HepG2 (cell line): ENCODE data around the gene PEX11B. TPM values are rescaled to one million over a fixed set of nuclear protein-coding genes. Genes with fewer than 3 reads are reported as not detected.

Experiments used
- AHR ChIP-seq: IDR thresholded peaks from 2 replicates; pipeline ENCODE4 v1.6.1; 2018; ENCODE audit warnings: missing genetic modification reagents, missing compliant biosample characterization
- ARNT2 ChIP-seq: sonication (generic); formaldehyde crosslinking; IDR thresholded peaks from 2 replicates; pipeline ENCODE4 v1.8.0; 2022; ENCODE audit warnings: mild to moderate bottlenecking, low read depth, missing genetic modification reagents, moderate library complexity
- CAMTA2 ChIP-seq: sonication (generic); formaldehyde crosslinking; IDR thresholded peaks from 2 replicates; pipeline ENCODE4 v1.4.0; 2020; ENCODE audit warnings: mild to moderate bottlenecking, missing genetic modification reagents, borderline replicate concordance
- CBX2 ChIP-seq, 2 experiments: fragments of 200-600 bp in 1 of 2; sonication (generic); formaldehyde crosslinking in 1 of 2; IDR thresholded peaks; 2 replicates each; pipeline versions ENCODE4 v1.7.0 to v1.8.1; 2018 to 2022; ENCODE audit warnings: low read depth in 2 of 2, low read length in 1 of 2, mild to moderate bottlenecking in 1 of 2, missing genetic modification reagents in 1 of 2
- FOXP4 ChIP-seq: sonication (generic); formaldehyde crosslinking; IDR thresholded peaks from 2 replicates; pipeline ENCODE4 v1.4.0; 2020; ENCODE audit warnings: missing genetic modification reagents
- HMG20B ChIP-seq: conservative IDR thresholded peaks from 2 replicates; pipeline ENCODE4 v1.6.1; 2016; ENCODE audit warnings: missing genetic modification reagents, missing compliant biosample characterization
- HNRNPK ChIP-seq: fragments of 200-400 bp; formaldehyde crosslinking; IDR thresholded peaks from 2 replicates; pipeline ENCODE4 v1.6.1; 2018; ENCODE audit warnings: low read length, low read depth, moderate library complexity, mild to moderate bottlenecking; ENCODE audit not compliant: poor library complexity, severe bottlenecking
- HNRNPLL ChIP-seq: fragments of 200-400 bp; formaldehyde crosslinking; IDR thresholded peaks from 2 replicates; pipeline ENCODE4 v1.6.1; 2017; ENCODE audit warnings: mild to moderate bottlenecking, low read depth, low read length; ENCODE audit not compliant: poor library complexity, severe bottlenecking
- HOXA7 ChIP-seq: sonication (generic); formaldehyde crosslinking; IDR thresholded peaks from 2 replicates; pipeline ENCODE4 v1.8.1; 2022; ENCODE audit warnings: mild to moderate bottlenecking, missing genetic modification reagents, moderate library complexity
- JDP2 ChIP-seq: sonication (generic); formaldehyde crosslinking; IDR thresholded peaks from 2 replicates; pipeline ENCODE4 v1.8.1; 2022; ENCODE audit warnings: missing genetic modification reagents, borderline replicate concordance
- KMT2A ChIP-seq: sonication (generic); formaldehyde crosslinking; IDR thresholded peaks from 2 replicates; pipeline ENCODE4 v1.4.0; 2020; ENCODE audit warnings: missing genetic modification reagents
- MIER2 ChIP-seq: IDR thresholded peaks from 2 replicates; pipeline ENCODE4 v1.6.1; 2016; ENCODE audit warnings: missing biosample characterization, missing genetic modification reagents
- MLLT10 ChIP-seq: sonication (generic); formaldehyde crosslinking; IDR thresholded peaks from 2 replicates; pipeline ENCODE4 v1.4.0; 2020; ENCODE audit warnings: missing genetic modification reagents
- PHF21A ChIP-seq: sonication (generic); formaldehyde crosslinking; IDR thresholded peaks from 2 replicates; pipeline ENCODE4 v1.5.0; 2020; ENCODE audit warnings: mild to moderate bottlenecking, missing genetic modification reagents
- RXRB ChIP-seq: IDR thresholded peaks from 2 replicates; pipeline ENCODE4 v1.6.1; 2016; ENCODE audit warnings: borderline replicate concordance, missing genetic modification reagents, missing compliant biosample characterization
- SNAI1 ChIP-seq: sonication (generic); formaldehyde crosslinking; IDR thresholded peaks from 2 replicates; pipeline ENCODE4 v1.5.0; 2020; ENCODE audit warnings: mild to moderate bottlenecking, missing genetic modification reagents, borderline replicate concordance
- TOPORS ChIP-seq: sonication (generic); formaldehyde crosslinking; IDR thresholded peaks from 2 replicates; pipeline ENCODE4 v1.8.0; 2023; ENCODE audit warnings: mild to moderate bottlenecking, missing genetic modification reagents
- U2AF2 ChIP-seq: fragments of 200-400 bp; formaldehyde crosslinking; IDR thresholded peaks from 2 replicates; pipeline ENCODE4 v1.6.1; 2017; ENCODE audit warnings: low read depth, mild to moderate bottlenecking, low read length
- ZBTB7B ChIP-seq: sonication (generic); formaldehyde crosslinking; IDR thresholded peaks from 2 replicates; pipeline ENCODE4 v1.4.0; 2020; ENCODE audit warnings: missing genetic modification reagents
- ZGPAT ChIP-seq: IDR thresholded peaks from 2 replicates; pipeline ENCODE4 v1.6.1; 2016; ENCODE audit warnings: mild to moderate bottlenecking
- ZNF263 ChIP-seq: sonication (generic); formaldehyde crosslinking; IDR thresholded peaks from 2 replicates; pipeline ENCODE4 v1.4.0; 2020; ENCODE audit warnings: missing genetic modification reagents
- ZNF3 ChIP-seq: IDR thresholded peaks from 2 replicates; pipeline ENCODE4 v1.7.0; 2017; ENCODE audit warnings: inconsistent platforms
- ZNF562 ChIP-seq: sonication (generic); formaldehyde crosslinking; IDR thresholded peaks from 2 replicates; pipeline ENCODE4 v1.8.0; 2022; ENCODE audit warnings: missing genetic modification reagents, borderline replicate concordance
- ZNF574 ChIP-seq: sonication (generic); formaldehyde crosslinking; IDR thresholded peaks from 2 replicates; pipeline ENCODE4 v1.4.0; 2020; ENCODE audit warnings: missing genetic modification reagents
- ZNF614 ChIP-seq: IDR thresholded peaks from 2 replicates; pipeline ENCODE4 v1.6.1; 2018; ENCODE audit warnings: missing biosample characterization, missing genetic modification reagents, inconsistent platforms, borderline replicate concordance
- ZNF7 ChIP-seq: IDR thresholded peaks from 2 replicates; pipeline ENCODE4 v1.6.1; 2016; ENCODE audit warnings: missing biosample characterization, missing genetic modification reagents
- ZNF740 ChIP-seq: sonication (generic); formaldehyde crosslinking; IDR thresholded peaks from 2 replicates; pipeline ENCODE4 v1.4.0; 2020; ENCODE audit warnings: missing genetic modification reagents
- polyA plus RNA-seq, 8 experiments: library from polyadenylated mRNA; depleted of rRNA in 3 of 8; stranded (reverse) in 7 of 8; unstranded in 1 of 8; fragments of >200 nt; fragmentation: Illumina TruSeq in 4 of 8; extraction: Trizol in 4 of 8; gene quantifications; 2 replicates each; pipeline versions ENCODE4 v1.2.1 to v1.2.3, GENCODE V29; 2011 to 2016; ENCODE audit warnings: low read depth in 4 of 8, missing spikeins in 1 of 8, mixed read lengths in 1 of 8; ENCODE audit not compliant: insufficient read depth in 1 of 8
- total RNA-seq, 5 experiments: library from RNA; depleted of rRNA; stranded (reverse); fragments of >200 nt; fragmentation: Illumina TruSeq; extraction: Trizol; gene quantifications; 2 replicates each; pipeline ENCODE4 v1.2.3, GENCODE V29; 2016; ENCODE audit warnings: low read depth in 1 of 5

The PEX11B gene
- total and polyA plus RNA-seq, 2 of the 13 experiments (the other 11 are each of a cell fraction or from before 2014, with no cell fraction given): 21.6 to 48.4 TPM

GRCh38 chr1:145897969-145898368, 20.5 kb downstream of the PEX11B start (continued):
- TF ChIP-seq U2AF2 (no peak), HOXA7 (CRISPR knock-in tag) (no peak), HMG20B (CRISPR knock-in tag) (no peak), AHR (CRISPR knock-in tag) (no peak), MLLT10 (CRISPR knock-in tag) (no peak), CAMTA2 (CRISPR knock-in tag) (no peak), JDP2 (CRISPR knock-in tag) (no peak), ZNF562 (CRISPR knock-in tag) (no peak), ZNF740 (CRISPR knock-in tag) (no peak), HNRNPLL (no peak), MIER2 (CRISPR knock-in tag) (no peak), PHF21A (no peak), ARNT2 (CRISPR knock-in tag) (no peak), RXRB (CRISPR knock-in tag) (peak; percentile 81), ZGPAT (CRISPR knock-in tag) (no peak), ZBTB7B (CRISPR knock-in tag) (no peak), ZNF263 (CRISPR knock-in tag) (no peak), ZNF7 (CRISPR knock-in tag) (no peak), TOPORS (CRISPR knock-in tag) (no peak), FOXP4 (CRISPR knock-in tag) (0 out of 2 replicates have a peak, but pooled peaks have one; percentile 24), ZNF574 (CRISPR knock-in tag) (no peak), HNRNPK (no peak), ZNF3 (no peak), CBX2 (IDR thresholded peaks at IDR 0.05; ENCODE audit: low read depth, low read length) (no peak), CBX2 (CRISPR knock-in tag; IDR thresholded peaks at IDR 0.05; ENCODE audit: low read depth) (no peak), ZNF614 (CRISPR knock-in tag) (peak; percentile 93), SNAI1 (CRISPR knock-in tag) (no peak), KMT2A (CRISPR knock-in tag) (no peak)
